Loucy (cell line): Measurements from ENCODE around the gene VPS9D1.

Experiments used
- H2AFZ ChIP-seq: fragments of 200-600 bp; sonication (generic); 2 replicates; pipeline ENCODE4 v1.6.0; 2016; ENCODE audit warnings: antibody characterized with exemption, mild to moderate bottlenecking, low read length, moderate library complexity
- H3F3A ChIP-seq: fragments of 200-600 bp; 2 replicates; pipeline ENCODE4 v1.6.0; 2016; ENCODE audit warnings: antibody characterized with exemption, low read depth, mild to moderate bottlenecking
- H3K27me3 ChIP-seq: fragments of 200-600 bp; sonication (generic); 2 replicates; pipeline ENCODE4 v1.6.1; 2014; ENCODE audit warnings: low read length, mild to moderate bottlenecking; ENCODE audit not compliant: insufficient read depth, poor library complexity, severe bottlenecking
- H3K36me3 ChIP-seq: fragments of 200-600 bp; sonication (generic); 2 replicates; pipeline ENCODE4 v1.6.1; 2016; ENCODE audit warnings: low read length; ENCODE audit not compliant: insufficient read depth
- H3K4me1 ChIP-seq: fragments of 200-600 bp; sonication (generic); 2 replicates; pipeline ENCODE4 v1.5.1; 2014; ENCODE audit warnings: low read length, mild to moderate bottlenecking; ENCODE audit not compliant: insufficient read depth, poor library complexity, severe bottlenecking
- H3K4me2 ChIP-seq: fragments of 200-600 bp; sonication (generic); 2 replicates; pipeline ENCODE4 v1.6.0; 2014; ENCODE audit warnings: antibody characterized with exemption, low read length, low read depth, mild to moderate bottlenecking; ENCODE audit not compliant: poor library complexity, severe bottlenecking
- H3K4me3 ChIP-seq: fragments of 200-600 bp; sonication (generic); 2 replicates; pipeline ENCODE4 v1.5.1; 2014; ENCODE audit warnings: low read length, mild to moderate bottlenecking, mixed read lengths; ENCODE audit not compliant: poor library complexity, severe bottlenecking
- H3K79me2 ChIP-seq: fragments of 200-600 bp; sonication (generic); 2 replicates; pipeline ENCODE4 v1.6.1; 2014; ENCODE audit warnings: low read length; ENCODE audit not compliant: insufficient read depth
- H3K9ac ChIP-seq: fragments of 200-600 bp; sonication (generic); 2 replicates; pipeline ENCODE4 v1.6.0; 2014; ENCODE audit warnings: mild to moderate bottlenecking, low read depth, low read length, moderate library complexity; ENCODE audit not compliant: poor library complexity, severe bottlenecking
- H3K9me2 ChIP-seq: fragments of 200-600 bp; sonication (generic); replicated peaks from 2 replicates; pipeline ENCODE4 v1.6.1; 2016; ENCODE audit warnings: low read depth, low read length, mixed read lengths
- H3K9me3 ChIP-seq: fragments of 200-600 bp; sonication (generic); 2 replicates; pipeline ENCODE4 v1.6.1; 2014; ENCODE audit warnings: mild to moderate bottlenecking, antibody characterized with exemption, low read length, low read depth; ENCODE audit not compliant: insufficient read depth
- H4K20me1 ChIP-seq: fragments of 200-600 bp; sonication (generic); 2 replicates; pipeline ENCODE4 v1.6.0; 2014; ENCODE audit warnings: antibody characterized with exemption, low read length, mild to moderate bottlenecking; ENCODE audit not compliant: insufficient read depth, poor library complexity, severe bottlenecking
- EZH2phosphoT487 ChIP-seq: fragments of 200-600 bp; IDR thresholded peaks from 2 replicates; pipeline ENCODE4 v1.6.1; 2018; ENCODE audit warnings: antibody characterized with exemption, mild to moderate bottlenecking, moderate library complexity, borderline replicate concordance
- TF ChIP-seq, protein P1 (sequence below): fragments of 200-600 bp; sonication (generic); conservative IDR thresholded peaks from 2 replicates; pipeline ENCODE4 v1.5.1; 2014; ENCODE audit warnings: mild to moderate bottlenecking, antibody characterized with exemption, low read length

The VPS9D1 gene

DNA sequence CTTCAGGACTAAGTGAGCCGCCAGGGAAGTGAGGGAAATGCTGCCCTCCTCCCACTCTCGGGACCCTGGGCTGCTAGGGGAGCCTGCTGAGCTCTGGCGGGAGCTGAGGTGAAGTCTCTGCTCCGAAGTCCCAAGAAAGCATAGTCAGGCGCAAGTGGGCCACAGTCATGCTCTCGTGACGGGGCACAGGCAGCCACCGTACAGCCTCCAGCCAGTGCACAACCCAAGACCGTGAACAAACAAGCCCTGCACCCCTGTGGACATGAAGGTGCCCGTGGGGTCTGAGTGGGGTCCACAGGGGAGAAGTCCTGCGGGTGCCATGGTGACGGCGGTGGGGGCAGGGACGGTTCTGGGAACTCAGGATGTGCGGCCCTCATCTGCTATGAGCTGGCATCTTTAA lies 25.3 kb upstream of the VPS9D1 start:
- Histone ChIP-seq H3K4me2 (no peak overlapping the region), H3K9me2 (no peaks in the 10 kb centered on the region), H4K20me1 (no peaks in the 10 kb centered on the region), H3K4me3 (no peak overlapping the region), H3K79me2 (no peaks in the 10 kb centered on the region), H3K36me3 (peaks cover 27% of the 10 kb centered on the region; the same call in 1 of the 2 replicates), H2AFZ (no peak overlapping the region), H3F3A (no peaks in the 10 kb centered on the region), H3K9me3 (no peaks in the 10 kb centered on the region), H3K9ac (no peak overlapping the region), H3K27me3 (no peaks in the 10 kb centered on the region), H3K4me1 (no peaks in the 10 kb centered on the region)
- TF ChIP-seq EZH2phosphoT487, result no peak

DNA sequence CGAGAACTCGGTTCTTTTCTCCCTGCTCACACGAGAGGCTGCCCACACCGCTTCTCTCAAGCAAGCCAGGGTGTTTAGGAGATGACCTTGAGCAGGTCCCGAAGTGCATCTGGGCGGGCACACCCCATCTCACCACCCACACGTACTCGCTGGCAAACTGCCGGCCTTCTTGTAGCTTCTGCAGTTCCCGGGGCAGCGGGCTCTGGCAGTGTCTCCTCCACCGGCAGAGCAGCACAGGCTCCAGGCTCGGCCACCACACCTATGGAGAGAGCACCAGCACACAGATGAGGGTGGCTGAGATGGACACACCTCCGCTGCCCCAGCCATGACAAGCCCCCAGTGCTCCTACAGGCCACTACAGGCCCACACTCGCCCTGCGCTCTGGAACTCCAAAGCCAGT lies 24.1 kb upstream of the VPS9D1 start:
- Histone ChIP-seq H3K4me1 (no peaks in the 10 kb centered on the region), H3K4me2 (no peak overlapping the region), H3K9me2 (no peaks in the 10 kb centered on the region), H3K9me3 (no peaks in the 10 kb centered on the region), H3K9ac (no peak overlapping the region), H3K4me3 (no peak overlapping the region), H4K20me1 (no peaks in the 10 kb centered on the region), H3K79me2 (no peaks in the 10 kb centered on the region), H3K27me3 (no peaks in the 10 kb centered on the region), H3K36me3 (peaks cover 27% of the 10 kb centered on the region; the same call in 1 of the 2 replicates), H3F3A (no peaks in the 10 kb centered on the region), H2AFZ (no peak overlapping the region)
- TF ChIP-seq, protein P1, sequence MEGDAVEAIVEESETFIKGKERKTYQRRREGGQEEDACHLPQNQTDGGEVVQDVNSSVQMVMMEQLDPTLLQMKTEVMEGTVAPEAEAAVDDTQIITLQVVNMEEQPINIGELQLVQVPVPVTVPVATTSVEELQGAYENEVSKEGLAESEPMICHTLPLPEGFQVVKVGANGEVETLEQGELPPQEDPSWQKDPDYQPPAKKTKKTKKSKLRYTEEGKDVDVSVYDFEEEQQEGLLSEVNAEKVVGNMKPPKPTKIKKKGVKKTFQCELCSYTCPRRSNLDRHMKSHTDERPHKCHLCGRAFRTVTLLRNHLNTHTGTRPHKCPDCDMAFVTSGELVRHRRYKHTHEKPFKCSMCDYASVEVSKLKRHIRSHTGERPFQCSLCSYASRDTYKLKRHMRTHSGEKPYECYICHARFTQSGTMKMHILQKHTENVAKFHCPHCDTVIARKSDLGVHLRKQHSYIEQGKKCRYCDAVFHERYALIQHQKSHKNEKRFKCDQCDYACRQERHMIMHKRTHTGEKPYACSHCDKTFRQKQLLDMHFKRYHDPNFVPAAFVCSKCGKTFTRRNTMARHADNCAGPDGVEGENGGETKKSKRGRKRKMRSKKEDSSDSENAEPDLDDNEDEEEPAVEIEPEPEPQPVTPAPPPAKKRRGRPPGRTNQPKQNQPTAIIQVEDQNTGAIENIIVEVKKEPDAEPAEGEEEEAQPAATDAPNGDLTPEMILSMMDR, result no peak
- TF ChIP-seq EZH2phosphoT487, result no peak

DNA sequence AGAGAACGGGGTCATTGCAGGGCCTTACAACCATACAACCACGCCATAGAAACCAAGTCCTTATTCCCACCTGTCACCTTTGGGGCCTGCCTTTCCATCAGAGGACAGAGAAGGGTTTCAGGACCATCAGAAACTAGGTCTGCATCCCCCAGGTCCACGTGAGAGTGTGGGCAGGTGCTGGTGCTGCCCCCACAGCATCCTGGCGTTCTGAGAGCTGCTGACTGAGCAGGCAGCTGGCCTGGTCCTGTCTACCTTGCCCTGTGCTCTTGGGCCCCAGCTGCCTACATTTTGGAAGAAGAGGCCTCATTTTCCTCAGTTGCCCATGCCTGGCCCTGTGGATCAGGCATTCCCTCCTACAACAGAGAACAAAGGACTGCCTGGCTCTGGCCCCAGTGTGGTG lies 22.2 kb upstream of the VPS9D1 start:
- Histone ChIP-seq H3K27me3 (no peaks in the 10 kb centered on the region), H3K36me3 (peaks cover 29% of the 10 kb centered on the region; the same call in 1 of the 2 replicates), H3K4me2 (no peak overlapping the region), H2AFZ (no peak overlapping the region), H3K4me3 (no peak overlapping the region), H4K20me1 (no peaks in the 10 kb centered on the region), H3F3A (no peaks in the 10 kb centered on the region), H3K4me1 (no peaks in the 10 kb centered on the region), H3K79me2 (no peaks in the 10 kb centered on the region), H3K9ac (no peak overlapping the region), H3K9me2 (no peaks in the 10 kb centered on the region), H3K9me3 (no peaks in the 10 kb centered on the region)
- TF ChIP-seq, protein P1, result no peak
- TF ChIP-seq EZH2phosphoT487, result no peak

DNA sequence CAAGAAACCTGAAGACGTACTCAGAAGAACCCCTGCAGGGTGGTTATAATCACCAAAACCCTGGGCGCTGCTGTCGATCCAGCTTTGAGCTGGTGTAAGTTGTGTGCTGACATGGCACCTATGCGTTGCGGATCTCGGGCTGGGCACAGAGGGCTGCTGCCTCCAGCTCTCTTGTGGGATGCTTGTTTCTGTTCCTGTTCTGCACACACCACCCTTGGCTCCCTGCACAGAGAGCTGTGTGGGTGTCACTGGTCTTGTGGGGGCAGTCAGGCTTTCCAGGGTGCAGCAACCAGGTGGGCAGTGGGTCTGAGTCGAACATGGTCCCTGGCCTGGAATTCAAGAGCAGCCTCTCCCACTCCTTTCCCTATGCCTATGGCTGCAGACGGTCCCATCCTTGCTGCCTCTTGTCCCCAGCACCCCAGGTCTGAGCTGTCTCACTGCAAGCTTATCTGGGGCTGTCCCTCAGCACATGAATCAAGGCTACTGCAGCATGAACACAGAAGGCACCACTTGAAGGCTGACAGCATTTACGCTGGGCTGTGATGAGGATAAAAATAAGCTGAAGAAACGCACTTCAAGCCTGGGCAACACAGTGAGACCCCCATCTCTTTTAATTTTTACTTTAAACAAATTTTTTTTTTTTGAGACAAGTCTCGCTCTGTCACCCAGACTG lies 20.8 kb upstream of the VPS9D1 start:
- Histone ChIP-seq H3K9me2 (no peaks in the 10 kb centered on the region), H3K9me3 (no peaks in the 10 kb centered on the region), H3K9ac (no peak overlapping the region), H3K4me3 (no peak overlapping the region), H3K27me3 (no peaks in the 10 kb centered on the region), H3K4me1 (no peaks in the 10 kb centered on the region), H3K4me2 (no peak overlapping the region), H4K20me1 (peaks cover 4% of the 10 kb centered on the region), H3K79me2 (no peaks in the 10 kb centered on the region), H2AFZ (no peak overlapping the region), H3K36me3 (peaks cover 31% of the 10 kb centered on the region; the same call in 1 of the 2 replicates), H3F3A (no peaks in the 10 kb centered on the region)
- TF ChIP-seq, protein P1, result no peak
- TF ChIP-seq EZH2phosphoT487, result no peak
